HEK293 (cell line): ENCODE results near the gene RILP.

Experiments
- CTCF ChIA-PET: fragments of 350-600 bp; formaldehyde crosslinking; extraction: SDS; loops from one replicate; lab custom pipeline; 2021; ENCODE audit warnings: antibody characterized with exemption; lab: Yijun Ruan, JAX
- POLR2A ChIA-PET: fragments of 300-600 bp; formaldehyde crosslinking; extraction: SDS; loops from one replicate; lab custom pipeline; 2020; ENCODE audit warnings: antibody characterized with exemption, inconsistent platforms; lab: Yijun Ruan, JAX
- H3K27ac ChIP-seq: fragments of 200-500 bp; sonication (Bioruptor generic); 2 replicates; pipeline ENCODE4 v1.5.1; 2014; ENCODE audit warnings: low read depth, low read length, control low read depth, inconsistent platforms; ENCODE audit errors: extremely low read depth
- H3K36me3 ChIP-seq, 2 experiments: fragments of 200-500 bp in 1 of 2; sonication (Bioruptor generic) in 1 of 2; 1 replicate in 1 of 2; 2 replicates in 1 of 2; pipeline ENCODE4 v1.5.1; 2014 to 2017; ENCODE audit warnings: inconsistent platforms in 2 of 2, low read length in 2 of 2; ENCODE audit not compliant: control insufficient read depth in 2 of 2, insufficient read depth in 1 of 2
- H3K4me1 ChIP-seq: fragments of 200-500 bp; sonication (Bioruptor generic); 2 replicates; pipeline ENCODE4 v1.5.1; 2014; ENCODE audit warnings: mild to moderate bottlenecking, low read length, inconsistent platforms; ENCODE audit not compliant: control insufficient read depth, insufficient read depth
- H3K4me3 ChIP-seq: 2 replicates; pipeline ENCODE4 v1.5.1; 2011; ENCODE audit warnings: low read depth, mild to moderate bottlenecking, control low read depth, low read length, moderate library complexity
- H3K9me3 ChIP-seq: fragments of 200-500 bp; sonication (Bioruptor generic); 2 replicates; pipeline ENCODE4 v1.5.1; 2014; ENCODE audit warnings: low read depth, low read length, inconsistent platforms; ENCODE audit not compliant: control insufficient read depth, insufficient read depth
- BCL11A ChIP-seq: fragments of 450-650 bp; formaldehyde crosslinking; IDR thresholded peaks from 2 replicates; pipeline ENCODE4 v1.5.1; 2016; ENCODE audit warnings: low read depth, missing biosample characterization, missing genetic modification characterization
- EGR2 ChIP-seq: fragments of 450-650 bp; formaldehyde crosslinking; IDR thresholded peaks from 2 replicates; pipeline ENCODE4 v1.5.1; 2016; ENCODE audit warnings: low read depth, missing biosample characterization, missing genetic modification characterization
- GLI2 ChIP-seq: fragments of 450-650 bp; formaldehyde crosslinking; IDR thresholded peaks from 2 replicates; pipeline ENCODE4; 2017; ENCODE audit warnings: missing biosample characterization, missing genetic modification characterization, low read depth, borderline replicate concordance
- GLIS2 ChIP-seq: fragments of 450-650 bp; formaldehyde crosslinking; IDR thresholded peaks from 2 replicates; pipeline ENCODE4 v1.5.1; 2016; ENCODE audit warnings: missing biosample characterization, missing genetic modification characterization
- ZBTB48 ChIP-seq: fragments of 450-650 bp; formaldehyde crosslinking; IDR thresholded peaks from 2 replicates; pipeline ENCODE4 v1.5.1; 2016; ENCODE audit warnings: missing biosample characterization, missing genetic modification characterization
- ZBTB8A ChIP-seq: fragments of 450-650 bp; formaldehyde crosslinking; IDR thresholded peaks from 2 replicates; pipeline ENCODE4 v1.5.1; 2016; ENCODE audit warnings: missing biosample characterization, missing genetic modification characterization
- ZFP37 ChIP-seq: fragments of 450-650 bp; formaldehyde crosslinking; IDR thresholded peaks from 2 replicates; pipeline ENCODE4 v1.5.1; 2016; ENCODE audit warnings: missing biosample characterization, missing genetic modification characterization
- ZNF138 ChIP-seq: fragments of 450-650 bp; formaldehyde crosslinking; IDR thresholded peaks from 2 replicates; pipeline ENCODE4 v1.5.1; 2016; ENCODE audit warnings: missing biosample characterization, missing genetic modification characterization, borderline replicate concordance
- ZNF155 ChIP-seq: fragments of 450-650 bp; formaldehyde crosslinking; IDR thresholded peaks from 2 replicates; pipeline ENCODE4 v1.5.1; 2016; ENCODE audit warnings: missing biosample characterization, missing genetic modification characterization
- ZNF2 ChIP-seq: fragments of 450-650 bp; formaldehyde crosslinking; IDR thresholded peaks from 2 replicates; pipeline ENCODE4 v1.5.1; 2016; ENCODE audit warnings: missing biosample characterization, missing genetic modification characterization
- ZNF311 ChIP-seq: fragments of 450-650 bp; formaldehyde crosslinking; IDR thresholded peaks from 2 replicates; pipeline ENCODE4 v1.5.1; 2017; ENCODE audit warnings: missing biosample characterization, missing genetic modification characterization, borderline replicate concordance
- ZNF404 ChIP-seq: fragments of 450-650 bp; formaldehyde crosslinking; IDR thresholded peaks from 2 replicates; pipeline ENCODE4 v1.5.1; 2017; ENCODE audit warnings: missing biosample characterization, missing genetic modification characterization
- ZNF416 ChIP-seq: fragments of 450-650 bp; formaldehyde crosslinking; IDR thresholded peaks from 2 replicates; pipeline ENCODE4 v1.5.1; 2016; ENCODE audit warnings: missing biosample characterization, missing genetic modification characterization
- ZNF501 ChIP-seq: fragments of 450-650 bp; formaldehyde crosslinking; IDR thresholded peaks from 2 replicates; pipeline ENCODE4 v1.5.1; 2016; ENCODE audit warnings: missing biosample characterization, missing genetic modification characterization
- ZNF514 ChIP-seq: fragments of 450-650 bp; formaldehyde crosslinking; IDR thresholded peaks from 2 replicates; pipeline ENCODE4 v1.5.1; 2016; ENCODE audit warnings: missing biosample characterization, missing genetic modification characterization
- ZNF530 ChIP-seq: fragments of 450-650 bp; formaldehyde crosslinking; IDR thresholded peaks from 2 replicates; pipeline ENCODE4 v1.5.1; 2016; ENCODE audit warnings: low read depth, missing biosample characterization, missing genetic modification characterization
- ZNF768 ChIP-seq: fragments of 450-650 bp; formaldehyde crosslinking; IDR thresholded peaks from 2 replicates; pipeline ENCODE4 v1.5.1; 2018; ENCODE audit warnings: missing biosample characterization, mild to moderate bottlenecking, missing genetic modification characterization
- TF ChIP-seq, protein P1 (sequence below): fragments of 450-650 bp; formaldehyde crosslinking; IDR thresholded peaks from 2 replicates; pipeline ENCODE4 v1.5.1; 2017; ENCODE audit warnings: missing biosample characterization, missing genetic modification characterization
- TF ChIP-seq, protein P2 (sequence below): fragments of 450-650 bp; formaldehyde crosslinking; optimal IDR thresholded peaks from 2 replicates; pipeline ENCODE3; 2016; ENCODE audit warnings: missing biosample characterization, mild to moderate bottlenecking, missing genetic modification characterization
- TF ChIP-seq, protein P3 (sequence below): fragments of 450-650 bp; formaldehyde crosslinking; IDR thresholded peaks from 2 replicates; pipeline ENCODE4 v1.5.1; 2016; ENCODE audit warnings: missing biosample characterization, missing genetic modification characterization
- TF ChIP-seq, protein P4 (sequence below): fragments of 450-650 bp; formaldehyde crosslinking; IDR thresholded peaks from 2 replicates; pipeline ENCODE4 v1.5.1; 2017; ENCODE audit warnings: missing biosample characterization, mild to moderate bottlenecking, missing genetic modification characterization, moderate library complexity
- TF ChIP-seq, protein P5 (sequence below): fragments of 450-650 bp; formaldehyde crosslinking; conservative IDR thresholded peaks from 2 replicates; pipeline ENCODE4 v1.5.1; 2016; ENCODE audit warnings: low read depth, missing biosample characterization, missing genetic modification characterization

Gene RILP

DNA sequence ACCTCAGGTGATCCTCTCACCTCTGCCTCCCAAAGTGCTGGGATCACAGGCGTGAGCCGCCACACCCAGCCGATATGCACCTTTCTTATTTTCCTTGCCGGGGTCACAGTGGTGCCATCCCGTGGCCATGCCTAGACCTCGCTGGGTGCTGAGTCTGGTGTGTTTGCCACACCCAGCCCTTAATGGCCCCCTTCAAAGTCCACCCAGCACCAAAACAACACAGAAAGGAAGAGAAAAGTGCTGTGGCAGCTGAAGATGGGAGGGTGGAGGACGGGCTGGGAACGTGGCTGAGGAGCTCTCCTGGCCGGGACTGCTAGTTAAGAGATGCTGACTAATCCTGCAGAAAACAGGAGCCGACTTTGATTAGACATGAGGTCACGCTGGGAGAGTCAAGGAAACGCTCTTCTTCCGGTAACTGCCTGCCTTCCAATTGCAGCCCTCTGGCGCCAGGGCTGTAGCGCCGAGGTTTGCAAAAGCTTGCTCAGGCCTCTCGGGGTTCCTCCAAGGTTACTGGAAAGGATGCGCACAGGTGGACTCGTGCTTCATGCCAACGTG lies 32.0 kb downstream of the RILP start (continued):
- TF ChIP-seq, protein P1, sequence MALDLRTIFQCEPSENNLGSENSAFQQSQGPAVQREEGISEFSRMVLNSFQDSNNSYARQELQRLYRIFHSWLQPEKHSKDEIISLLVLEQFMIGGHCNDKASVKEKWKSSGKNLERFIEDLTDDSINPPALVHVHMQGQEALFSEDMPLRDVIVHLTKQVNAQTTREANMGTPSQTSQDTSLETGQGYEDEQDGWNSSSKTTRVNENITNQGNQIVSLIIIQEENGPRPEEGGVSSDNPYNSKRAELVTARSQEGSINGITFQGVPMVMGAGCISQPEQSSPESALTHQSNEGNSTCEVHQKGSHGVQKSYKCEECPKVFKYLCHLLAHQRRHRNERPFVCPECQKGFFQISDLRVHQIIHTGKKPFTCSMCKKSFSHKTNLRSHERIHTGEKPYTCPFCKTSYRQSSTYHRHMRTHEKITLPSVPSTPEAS, result no peak

DNA sequence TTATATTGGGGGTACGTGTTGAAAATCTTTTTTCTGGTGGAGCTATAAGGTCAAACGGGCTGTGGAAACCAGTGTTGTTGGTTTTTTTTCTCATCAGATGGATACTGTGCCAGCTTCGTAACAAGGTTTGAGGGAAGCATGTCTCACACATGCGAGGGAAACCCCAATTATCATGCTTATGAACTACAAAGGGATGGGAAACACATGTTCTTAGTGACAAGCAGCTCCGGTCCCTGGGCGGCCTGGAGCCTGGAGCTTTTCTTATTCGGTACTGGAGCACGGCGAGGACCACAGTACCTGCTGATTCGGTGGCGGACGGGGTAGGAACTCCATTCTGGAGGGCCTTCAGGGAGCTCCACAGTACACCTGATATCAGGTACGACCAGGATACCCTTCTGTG lies 33.6 kb downstream of the RILP start:
- Histone ChIP-seq H3K4me3 (no peak overlapping the region), H3K27ac (no peak overlapping the region), H3K36me3 (no peaks in the 10 kb centered on the region; a peak in 1 of 3 replicates), H3K4me1 (peaks cover 6% of the 10 kb centered on the region; the same call in 1 of the 2 replicates), H3K9me3 (no peaks in the 10 kb centered on the region)
- POLR2A ChIA-PET, result interaction anchor here (3.2 kb wide), 1 partner anchor 12 kb away, joined by 11 read pairs; no protein-coding TSS in a partner anchor
- TF ChIP-seq ZBTB8A (tag by site-specific recombination) (no peak), ZNF138 (tag by site-specific recombination) (no peak), ZNF416 (tag by site-specific recombination) (no peak), ZNF404 (tag by site-specific recombination) (no peak), ZNF311 (tag by site-specific recombination) (no peak), ZBTB48 (tag by site-specific recombination) (no peak), ZNF514 (tag by site-specific recombination) (no peak), EGR2 (tag by site-specific recombination) (no peak), ZFP37 (tag by site-specific recombination) (no peak), ZNF2 (tag by site-specific recombination) (no peak), GLI2 (tag by site-specific recombination) (no peak), BCL11A (tag by site-specific recombination) (no peak), ZNF155 (tag by site-specific recombination) (no peak), GLIS2 (no peak)
- TF ChIP-seq, protein P2, sequence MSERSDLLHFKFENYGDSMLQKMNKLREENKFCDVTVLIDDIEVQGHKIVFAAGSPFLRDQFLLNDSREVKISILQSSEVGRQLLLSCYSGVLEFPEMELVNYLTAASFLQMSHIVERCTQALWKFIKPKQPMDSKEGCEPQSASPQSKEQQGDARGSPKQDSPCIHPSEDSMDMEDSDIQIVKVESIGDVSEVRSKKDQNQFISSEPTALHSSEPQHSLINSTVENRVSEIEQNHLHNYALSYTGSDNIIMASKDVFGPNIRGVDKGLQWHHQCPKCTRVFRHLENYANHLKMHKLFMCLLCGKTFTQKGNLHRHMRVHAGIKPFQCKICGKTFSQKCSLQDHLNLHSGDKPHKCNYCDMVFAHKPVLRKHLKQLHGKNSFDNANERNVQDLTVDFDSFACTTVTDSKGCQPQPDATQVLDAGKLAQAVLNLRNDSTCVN, result no peak
- TF ChIP-seq, protein P1, result no peak
- TF ChIP-seq, protein P3, sequence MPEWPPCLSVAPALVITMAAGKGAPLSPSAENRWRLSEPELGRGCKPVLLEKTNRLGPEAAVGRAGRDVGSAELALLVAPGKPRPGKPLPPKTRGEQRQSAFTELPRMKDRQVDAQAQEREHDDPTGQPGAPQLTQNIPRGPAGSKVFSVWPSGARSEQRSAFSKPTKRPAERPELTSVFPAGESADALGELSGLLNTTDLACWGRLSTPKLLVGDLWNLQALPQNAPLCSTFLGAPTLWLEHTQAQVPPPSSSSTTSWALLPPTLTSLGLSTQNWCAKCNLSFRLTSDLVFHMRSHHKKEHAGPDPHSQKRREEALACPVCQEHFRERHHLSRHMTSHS (tag by site-specific recombination), result no peak
- CTCF ChIA-PET, result interaction anchor here (0.5 to 1.3 kb wide), 4 partner anchors 9 to 264 kb away, joined by 3 to 6 read pairs (median 4); no protein-coding TSS in a partner anchor

DNA sequence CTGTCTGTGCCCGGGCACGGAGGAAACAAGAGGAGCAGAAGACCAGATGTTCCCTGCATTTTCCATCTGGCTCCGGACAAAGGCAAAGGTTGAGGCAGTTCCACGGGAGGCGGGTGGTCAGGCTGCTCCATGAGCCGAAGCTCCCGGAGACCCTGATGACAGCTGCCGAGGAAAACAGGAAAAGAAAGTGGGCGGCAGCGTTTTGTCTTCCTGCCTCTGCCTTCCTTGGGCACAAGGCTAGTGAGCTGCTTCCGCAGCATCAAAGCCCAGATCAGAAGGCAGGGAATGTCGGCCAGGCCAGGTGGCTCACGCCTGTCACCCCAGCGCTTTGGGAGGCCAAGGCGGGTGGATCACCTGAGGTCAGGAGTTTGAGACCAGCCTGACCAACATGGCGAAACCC lies 37.3 kb downstream of the RILP start:
- no peak overlapping the region for H3K4me3 ChIP-seq
- H3K36me3 ChIP-seq, result no peaks in the 10 kb centered on the region; a peak in 1 of 3 replicates
- H3K9me3 ChIP-seq, result no peaks in the 10 kb centered on the region
- no peaks in the 10 kb centered on the region for H3K4me1 ChIP-seq
- CTCF ChIA-PET, result interaction anchor here (0.7 kb wide), 1 partner anchor 36 kb away, joined by 3 read pairs; no protein-coding TSS in a partner anchor
- no peak overlapping the region for H3K27ac ChIP-seq
- POLR2A ChIA-PET, result no interaction called here
- TF ChIP-seq, protein P4, sequence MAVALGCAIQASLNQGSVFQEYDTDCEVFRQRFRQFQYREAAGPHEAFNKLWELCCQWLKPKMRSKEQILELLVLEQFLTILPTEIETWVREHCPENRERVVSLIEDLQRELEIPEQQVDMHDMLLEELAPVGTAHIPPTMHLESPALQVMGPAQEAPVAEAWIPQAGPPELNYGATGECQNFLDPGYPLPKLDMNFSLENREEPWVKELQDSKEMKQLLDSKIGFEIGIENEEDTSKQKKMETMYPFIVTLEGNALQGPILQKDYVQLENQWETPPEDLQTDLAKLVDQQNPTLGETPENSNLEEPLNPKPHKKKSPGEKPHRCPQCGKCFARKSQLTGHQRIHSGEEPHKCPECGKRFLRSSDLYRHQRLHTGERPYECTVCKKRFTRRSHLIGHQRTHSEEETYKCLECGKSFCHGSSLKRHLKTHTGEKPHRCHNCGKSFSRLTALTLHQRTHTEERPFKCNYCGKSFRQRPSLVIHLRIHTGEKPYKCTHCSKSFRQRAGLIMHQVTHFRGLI (tag by site-specific recombination), result no peak
- TF ChIP-seq ZNF501 (no peak), ZNF768 (tag by site-specific recombination) (no peak), ZNF530 (no peak)
- TF ChIP-seq, protein P5, sequence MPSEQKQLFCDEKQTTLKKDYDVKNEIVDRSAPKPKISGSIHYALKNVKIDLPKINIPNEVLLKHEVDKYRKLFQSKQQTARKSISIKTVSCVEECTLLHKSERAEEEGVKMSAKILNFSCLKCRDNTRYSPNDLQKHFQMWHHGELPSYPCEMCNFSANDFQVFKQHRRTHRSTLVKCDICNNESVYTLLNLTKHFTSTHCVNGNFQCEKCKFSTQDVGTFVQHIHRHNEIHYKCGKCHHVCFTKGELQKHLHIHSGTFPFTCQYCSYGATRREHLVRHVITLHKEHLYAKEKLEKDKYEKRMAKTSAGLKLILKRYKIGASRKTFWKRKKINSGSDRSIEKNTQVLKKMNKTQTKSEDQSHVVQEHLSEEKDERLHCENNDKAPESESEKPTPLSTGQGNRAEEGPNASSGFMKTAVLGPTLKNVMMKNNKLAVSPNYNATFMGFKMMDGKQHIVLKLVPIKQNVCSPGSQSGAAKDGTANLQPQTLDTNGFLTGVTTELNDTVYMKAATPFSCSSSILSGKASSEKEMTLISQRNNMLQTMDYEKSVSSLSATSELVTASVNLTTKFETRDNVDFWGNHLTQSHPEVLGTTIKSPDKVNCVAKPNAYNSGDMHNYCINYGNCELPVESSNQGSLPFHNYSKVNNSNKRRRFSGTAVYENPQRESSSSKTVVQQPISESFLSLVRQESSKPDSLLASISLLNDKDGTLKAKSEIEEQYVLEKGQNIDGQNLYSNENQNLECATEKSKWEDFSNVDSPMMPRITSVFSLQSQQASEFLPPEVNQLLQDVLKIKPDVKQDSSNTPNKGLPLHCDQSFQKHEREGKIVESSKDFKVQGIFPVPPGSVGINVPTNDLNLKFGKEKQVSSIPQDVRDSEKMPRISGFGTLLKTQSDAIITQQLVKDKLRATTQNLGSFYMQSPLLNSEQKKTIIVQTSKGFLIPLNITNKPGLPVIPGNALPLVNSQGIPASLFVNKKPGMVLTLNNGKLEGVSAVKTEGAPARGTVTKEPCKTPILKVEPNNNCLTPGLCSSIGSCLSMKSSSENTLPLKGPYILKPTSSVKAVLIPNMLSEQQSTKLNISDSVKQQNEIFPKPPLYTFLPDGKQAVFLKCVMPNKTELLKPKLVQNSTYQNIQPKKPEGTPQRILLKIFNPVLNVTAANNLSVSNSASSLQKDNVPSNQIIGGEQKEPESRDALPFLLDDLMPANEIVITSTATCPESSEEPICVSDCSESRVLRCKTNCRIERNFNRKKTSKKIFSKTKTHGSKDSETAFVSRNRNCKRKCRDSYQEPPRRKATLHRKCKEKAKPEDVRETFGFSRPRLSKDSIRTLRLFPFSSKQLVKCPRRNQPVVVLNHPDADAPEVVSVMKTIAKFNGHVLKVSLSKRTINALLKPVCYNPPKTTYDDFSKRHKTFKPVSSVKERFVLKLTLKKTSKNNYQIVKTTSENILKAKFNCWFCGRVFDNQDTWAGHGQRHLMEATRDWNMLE (tag by site-specific recombination), result no peak
